ENCODE results near the gene NLRP4. TPM values are rescaled to one million over a fixed set of nuclear protein-coding genes. Genes with fewer than 3 reads are reported as not detected.

NLRP4 gene
- total and polyA plus RNA-seq, 2 experiments from 2014 or later = not detected

DNA sequence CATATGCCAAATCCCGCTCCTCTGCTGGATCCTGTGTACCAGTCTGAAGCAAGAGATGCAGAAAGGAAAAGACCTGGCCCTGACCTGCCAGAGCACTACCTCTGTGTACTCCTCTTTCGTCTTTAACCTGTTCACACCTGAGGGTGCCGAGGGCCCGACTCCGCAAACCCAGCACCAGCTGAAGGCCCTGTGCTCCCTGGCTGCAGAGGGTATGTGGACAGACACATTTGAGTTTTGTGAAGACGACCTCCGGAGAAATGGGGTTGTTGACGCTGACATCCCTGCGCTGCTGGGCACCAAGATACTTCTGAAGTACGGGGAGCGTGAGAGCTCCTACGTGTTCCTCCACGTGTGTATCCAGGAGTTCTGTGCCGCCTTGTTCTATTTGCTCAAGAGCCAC is 22.1 kb downstream of the NLRP4 start (continued):
- TF ChIP-seq ZNF462 (CRISPR knock-in tag; IDR thresholded peaks at IDR 0.05) (no peak), CREB1 (CRISPR knock-in tag; IDR thresholded peaks at IDR 0.05; ENCODE audit: low read depth) (no peak)

DNA sequence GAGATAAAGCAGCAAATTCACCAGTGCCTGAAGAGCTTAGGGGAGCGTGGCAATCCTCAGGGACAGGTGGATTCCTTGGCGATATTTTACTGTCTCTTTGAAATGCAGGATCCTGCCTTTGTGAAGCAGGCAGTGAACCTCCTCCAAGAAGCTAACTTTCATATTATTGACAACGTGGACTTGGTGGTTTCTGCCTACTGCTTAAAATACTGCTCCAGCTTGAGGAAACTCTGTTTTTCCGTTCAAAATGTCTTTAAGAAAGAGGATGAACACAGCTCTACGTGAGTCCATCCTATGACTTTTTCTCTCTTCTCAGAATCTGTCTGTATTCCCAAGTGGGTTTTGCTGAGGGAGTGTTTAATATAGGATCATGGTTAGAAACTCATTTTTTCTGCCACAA is 22.6 kb downstream of the NLRP4 start:
- H3K27me3 ChIP-seq (ENCODE audit: insufficient read depth) = no peaks in the 10 kb centered on the region
- ATAC-seq (no peak), DNase-seq (ENCODE audit: low spot score) (no peak)
- H3K36me3 ChIP-seq (ENCODE audit: insufficient read depth) = no peaks in the 10 kb centered on the region; the same call in 1 of the 2 replicates
- H3K4me2 ChIP-seq = no peak overlapping the region
- H3K27ac ChIP-seq (ENCODE audit: low read depth) = no peak overlapping the region
- H3F3A ChIP-seq (replicated peaks; ENCODE audit: low read depth) = no peaks in the 10 kb centered on the region
- H4K20me1 ChIP-seq (replicated peaks; ENCODE audit: insufficient read depth) = no peaks in the 10 kb centered on the region
- H3K79me2 ChIP-seq (replicated peaks; ENCODE audit: insufficient read depth) = no peaks in the 10 kb centered on the region
- TF ChIP-seq CTCF (conservative IDR thresholded peaks at IDR 0.05; ENCODE audit: low read depth in 2 of 2) = no peak
- no peak for TF ChIP-seq EZH2 (IDR thresholded peaks at IDR 0.05; ENCODE audit: low read depth, unreplicated experiment)
- no peak overlapping the region for H3K4me3 Mint-ChIP-seq
- H3K4me3 ChIP-seq = no peak overlapping the region
- no peak overlapping the region for H3K27ac Mint-ChIP-seq
- no peaks in the 10 kb centered on the region for H3K4me1 Mint-ChIP-seq
- no peaks in the 10 kb centered on the region for H3K4me1 ChIP-seq (ENCODE audit: insufficient read depth)
- H2AFZ ChIP-seq = no peak overlapping the region
- H3K9me2 ChIP-seq (ENCODE audit: insufficient read depth) = no peaks in the 10 kb centered on the region
- peaks cover 93% of the 10 kb centered on the region for H3K9me3 Mint-ChIP-seq
- peaks cover under 1% of the 10 kb centered on the region for H3K27me3 Mint-ChIP-seq (ENCODE audit: insufficient read depth, low read depth, poor library complexity)
- H3K36me3 Mint-ChIP-seq (ENCODE audit: low read depth) = peaks cover 37% of the 10 kb centered on the region

Data from GM23338 (cell line).